Mesothelial cell of epicardium (in vitro differentiated cells): ENCODE measurements around the gene NCAM1. TPM values are rescaled to one million over a fixed set of nuclear protein-coding genes. Genes with fewer than 3 reads are reported as not detected.

ENCODE experiments used
- DNase-seq, 2 experiments: peaks; one replicate each; pipeline ENCODE4 v3.0.0; 2021; ENCODE audit warnings: low spot score in 2 of 2; ENCODE audit not compliant: unreplicated experiment in 2 of 2
- H3K27ac Mint-ChIP-seq: 2 replicates; pipeline ENCODE4 v1.8.0; 2021; ENCODE audit warnings: mixed read lengths
- H3K27me3 Mint-ChIP-seq: 2 replicates; pipeline ENCODE4 v1.8.0; 2021; ENCODE audit warnings: low read depth, mixed read lengths
- H3K36me3 Mint-ChIP-seq: 2 replicates; pipeline ENCODE4 v1.8.0; 2021; ENCODE audit warnings: mixed read lengths
- H3K4me1 Mint-ChIP-seq: 2 replicates; pipeline ENCODE4 v1.8.0; 2021; ENCODE audit warnings: mixed read lengths
- H3K4me3 Mint-ChIP-seq: 2 replicates; pipeline ENCODE4 v1.8.0; 2021; ENCODE audit warnings: mild to moderate bottlenecking, moderate library complexity, mixed read lengths
- H3K9me3 Mint-ChIP-seq: 2 replicates; pipeline ENCODE4 v1.8.0; 2021; ENCODE audit warnings: mixed read lengths
- CTCF ChIP-seq: fragments of 200-600 bp; sonication (generic); IDR thresholded peaks from one replicate; pipeline ENCODE4 v1.5.0; 2021; ENCODE audit warnings: antibody characterized with exemption; ENCODE audit not compliant: unreplicated experiment
- total RNA-seq: library from RNA; stranded (reverse); gene quantifications from 3 replicates; pipeline ENCODE4 v1.2.1, GENCODE V29; 2021

NCAM1 gene
- total RNA-seq, 1 donor from 2014 or later = 139 TPM

- H3K36me3 Mint-ChIP-seq = peaks cover 1% of the 10 kb centered on the region
- no peak for TF ChIP-seq CTCF
- DNase-seq = no peak
- no peaks in the 10 kb centered on the region for H3K9me3 Mint-ChIP-seq
- no peak overlapping the region for H3K4me3 Mint-ChIP-seq
- no peaks in the 10 kb centered on the region for H3K27me3 Mint-ChIP-seq
- H3K4me1 Mint-ChIP-seq = peaks cover 28% of the 10 kb centered on the region
- H3K27ac Mint-ChIP-seq = no peak overlapping the region
Observed at GRCh38 chr11:113166280-113166679, 205.1 kb downstream of the NCAM1 start.

GRCh38 chr11:113167599-113167998 is 206.4 kb downstream of the NCAM1 start:
- Mint-ChIP-seq H3K9me3 (no peaks in the 10 kb centered on the region), H3K27ac (no peak overlapping the region), H3K4me3 (no peak overlapping the region), H3K27me3 (no peaks in the 10 kb centered on the region), H3K4me1 (peaks cover 19% of the 10 kb centered on the region), H3K36me3 (peaks cover 1% of the 10 kb centered on the region)
- DNase-seq = no peak
- no peak for TF ChIP-seq CTCF

GRCh38 chr11:113168354-113169342 is 207.4 kb downstream of the NCAM1 start:
- H3K27me3 Mint-ChIP-seq = no peaks in the 10 kb centered on the region
- H3K4me1 Mint-ChIP-seq = peaks cover 19% of the 10 kb centered on the region
- peaks cover under 1% of the 10 kb centered on the region for H3K36me3 Mint-ChIP-seq
- H3K9me3 Mint-ChIP-seq = no peaks in the 10 kb centered on the region
- no peak overlapping the region for H3K4me3 Mint-ChIP-seq
- no peak for TF ChIP-seq CTCF
- DNase-seq = no peak
- peak overlapping the region; percentile 11 for H3K27ac Mint-ChIP-seq

GRCh38 chr11:113172382-113172951 is 211.2 kb downstream of the NCAM1 start:
- TF ChIP-seq CTCF = no peak
- no peaks in the 10 kb centered on the region for H3K36me3 Mint-ChIP-seq
- no peak for DNase-seq
- H3K27me3 Mint-ChIP-seq = no peaks in the 10 kb centered on the region
- H3K9me3 Mint-ChIP-seq = no peaks in the 10 kb centered on the region
- H3K4me3 Mint-ChIP-seq = no peak overlapping the region
- no peak overlapping the region for H3K27ac Mint-ChIP-seq
- peaks cover 33% of the 10 kb centered on the region for H3K4me1 Mint-ChIP-seq

GRCh38 chr11:113173126-113173525 is 211.9 kb downstream of the NCAM1 start:
- H3K9me3 Mint-ChIP-seq = no peaks in the 10 kb centered on the region
- H3K27me3 Mint-ChIP-seq = no peaks in the 10 kb centered on the region
- peaks cover 34% of the 10 kb centered on the region for H3K4me1 Mint-ChIP-seq
- H3K4me3 Mint-ChIP-seq = no peak overlapping the region
- no peak for TF ChIP-seq CTCF
- no peaks in the 10 kb centered on the region for H3K36me3 Mint-ChIP-seq
- H3K27ac Mint-ChIP-seq = no peak overlapping the region
- DNase-seq = no peak
